Right lobe of liver (tissue), 4 donors: Measurements from ENCODE around the gene CERS6.

Source experiments
- POLR2A ChIP-seq: fragments of 450-650 bp; IDR thresholded peaks from one replicate; pipeline ENCODE4 v1.6.1; 2017; ENCODE audit warnings: antibody characterized with exemption, mild to moderate bottlenecking
- TF ChIP-seq, protein P1 (sequence below), 4 donors: fragments of 200-600 bp in 3 of 4; fragments of 450-650 bp in 1 of 4; IDR thresholded peaks; one replicate each; pipeline versions ENCODE4 v1.5.1 to v1.8.0; 2016 to 2022; ENCODE audit warnings: antibody characterized with exemption in 4 of 4, mild to moderate bottlenecking in 2 of 4
- donor health status: DM: no; HTN: no; CAD: no.
- donor health status: DM: no; HTN: no; CAD: no.
- donor health status: DM: no; HTN: yes; CAD: no.

DNA sequence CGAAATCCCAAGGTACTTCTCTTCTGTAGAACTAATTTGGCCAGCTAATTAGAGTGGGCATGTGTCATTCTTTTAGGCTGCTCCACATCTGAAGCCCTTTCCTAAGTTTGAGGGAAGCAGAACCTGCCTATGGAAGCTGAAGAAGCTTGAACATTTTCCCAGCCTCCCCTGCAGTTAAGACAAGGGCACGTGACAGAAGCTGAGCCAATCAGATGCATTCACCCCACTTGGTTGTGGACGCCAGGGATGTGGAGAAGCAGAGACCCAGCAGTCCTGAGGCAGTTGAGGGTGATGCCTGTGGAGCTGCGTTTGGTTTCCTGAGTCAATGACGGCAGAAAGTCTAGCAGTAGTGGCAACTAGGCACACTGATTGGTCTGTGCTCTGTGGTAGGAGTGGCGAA, 26.1 kb upstream of the CERS6 start:
- TF ChIP-seq, protein P1, sequence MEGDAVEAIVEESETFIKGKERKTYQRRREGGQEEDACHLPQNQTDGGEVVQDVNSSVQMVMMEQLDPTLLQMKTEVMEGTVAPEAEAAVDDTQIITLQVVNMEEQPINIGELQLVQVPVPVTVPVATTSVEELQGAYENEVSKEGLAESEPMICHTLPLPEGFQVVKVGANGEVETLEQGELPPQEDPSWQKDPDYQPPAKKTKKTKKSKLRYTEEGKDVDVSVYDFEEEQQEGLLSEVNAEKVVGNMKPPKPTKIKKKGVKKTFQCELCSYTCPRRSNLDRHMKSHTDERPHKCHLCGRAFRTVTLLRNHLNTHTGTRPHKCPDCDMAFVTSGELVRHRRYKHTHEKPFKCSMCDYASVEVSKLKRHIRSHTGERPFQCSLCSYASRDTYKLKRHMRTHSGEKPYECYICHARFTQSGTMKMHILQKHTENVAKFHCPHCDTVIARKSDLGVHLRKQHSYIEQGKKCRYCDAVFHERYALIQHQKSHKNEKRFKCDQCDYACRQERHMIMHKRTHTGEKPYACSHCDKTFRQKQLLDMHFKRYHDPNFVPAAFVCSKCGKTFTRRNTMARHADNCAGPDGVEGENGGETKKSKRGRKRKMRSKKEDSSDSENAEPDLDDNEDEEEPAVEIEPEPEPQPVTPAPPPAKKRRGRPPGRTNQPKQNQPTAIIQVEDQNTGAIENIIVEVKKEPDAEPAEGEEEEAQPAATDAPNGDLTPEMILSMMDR (IDR thresholded peaks at IDR 0.05), result no peak
- TF ChIP-seq POLR2A, result no peak
